HG03066 (cell line): ENCODE data around the gene TSPAN8.
"Not testable (repeated sequence)": the region's sequence is repeated elsewhere in the genome, so short reads cannot be mapped to it uniquely, and the experiment has no call there.

Source experiments
- ATAC-seq: cut with Tn5 transposase; IDR thresholded peaks from one replicate; pipeline ENCODE4 v1.9.1; 2021; ENCODE audit warnings: low read depth; ENCODE audit not compliant: unreplicated experiment

TSPAN8 gene

GRCh38 chr12:71130521-71131069 is 27.2 kb downstream of the TSPAN8 start:
- no peak for ATAC-seq

DNA sequence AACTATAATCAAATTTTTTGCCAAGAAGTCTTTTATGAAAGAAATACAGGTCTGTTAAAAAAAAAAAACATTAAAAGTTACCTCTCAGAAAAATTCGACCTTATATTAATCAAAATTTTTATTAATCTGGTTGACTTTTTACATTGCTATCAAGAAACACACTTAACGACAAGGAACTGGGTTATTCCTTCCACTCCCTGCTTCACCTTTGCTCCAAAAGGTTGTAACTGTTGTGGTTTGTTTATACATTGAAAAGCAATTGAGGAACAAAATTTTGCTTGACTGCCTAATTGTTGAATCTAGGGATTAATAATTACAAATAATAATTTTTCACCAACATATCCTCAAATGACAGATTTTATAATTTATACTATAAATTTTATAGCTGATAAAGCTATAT is 28.4 kb downstream of the TSPAN8 start:
- no peak for ATAC-seq

- ATAC-seq, result no peak
Measured at GRCh38 chr12:71128191-71128788, 29.5 kb downstream of the TSPAN8 start.

- ATAC-seq, result no peak
Measured at GRCh38 chr12:71125949-71126348, 31.9 kb downstream of the TSPAN8 start.

GRCh38 chr12:71125515-71125914 is 32.3 kb downstream of the TSPAN8 start:
- ATAC-seq, result no peak

DNA sequence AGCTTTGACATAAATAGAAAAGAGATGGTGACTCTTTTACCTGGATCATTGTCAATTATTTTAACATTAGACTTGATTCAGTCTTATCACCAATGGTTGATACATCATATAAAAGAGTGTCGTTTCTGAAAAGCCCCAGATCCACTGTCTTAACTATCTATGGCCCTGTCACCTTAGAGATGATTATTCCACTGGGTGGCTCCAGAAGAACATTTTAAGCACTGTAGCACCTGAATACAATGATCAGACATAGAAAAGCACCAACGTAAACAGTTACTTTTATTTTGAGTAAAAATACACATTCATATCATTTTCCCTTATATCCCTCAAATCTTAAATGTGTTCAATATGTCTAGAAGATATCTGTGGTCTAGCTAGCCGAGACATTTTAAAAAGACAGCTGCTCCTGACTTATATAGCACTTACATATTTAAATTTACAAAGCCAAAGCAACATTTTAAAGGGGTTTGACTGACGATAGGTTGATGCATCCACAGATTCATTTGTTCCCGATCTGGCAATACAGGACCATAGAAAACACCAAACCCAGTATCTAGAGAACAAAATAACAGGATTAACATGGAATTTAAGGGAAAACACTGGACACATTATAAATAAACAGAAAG is 32.9 kb downstream of the TSPAN8 start:
- no peak for ATAC-seq

DNA sequence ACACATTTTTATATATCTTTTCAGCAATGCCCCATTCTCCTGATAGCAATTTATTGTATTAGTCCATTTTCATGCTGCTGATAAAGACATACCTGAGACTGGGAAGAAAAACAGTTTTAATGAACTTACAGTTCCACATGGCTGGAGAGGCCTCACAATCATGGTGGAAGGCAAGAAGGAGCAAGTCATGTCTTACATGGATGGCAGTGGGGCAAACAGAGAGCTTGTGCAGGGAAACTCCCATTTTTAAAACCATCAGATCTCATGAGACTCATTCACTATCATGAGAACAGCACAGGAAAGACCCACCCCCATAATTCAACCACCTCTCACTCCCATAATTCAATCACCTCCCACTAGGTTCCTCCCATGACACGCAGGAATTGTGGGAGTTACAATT is 44.7 kb downstream of the TSPAN8 start:
- ATAC-seq, result not testable (repeated sequence)

DNA sequence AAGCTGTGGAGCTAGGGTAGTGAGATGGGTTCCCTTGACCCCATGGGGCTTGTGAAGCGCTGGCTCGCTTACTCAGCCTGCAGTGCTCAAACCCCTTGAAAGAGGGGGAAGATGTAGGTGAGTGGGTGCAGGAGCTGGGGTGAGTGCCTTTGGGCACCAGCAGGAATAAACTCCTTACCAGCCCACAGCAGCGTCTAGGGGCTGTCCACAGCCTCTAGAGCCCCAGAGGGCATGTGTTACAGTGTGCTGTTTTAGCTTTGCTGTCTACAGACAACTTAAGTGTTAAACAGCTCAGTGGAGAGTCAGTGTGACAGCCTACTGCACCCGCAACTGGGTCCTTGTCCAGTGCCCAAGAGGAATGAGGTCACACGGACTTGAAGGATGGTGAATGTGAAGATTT is 48.0 kb downstream of the TSPAN8 start:
- no peak for ATAC-seq

- no peak for ATAC-seq
Measured at GRCh38 chr12:71108355-71108754, 49.4 kb downstream of the TSPAN8 start.

GRCh38 chr12:71107936-71108335 is 49.9 kb downstream of the TSPAN8 start:
- no peak for ATAC-seq

- ATAC-seq, result no peak
Measured at GRCh38 chr12:71105956-71106355, 51.8 kb downstream of the TSPAN8 start.

GRCh38 chr12:71092290-71092689 is 65.5 kb downstream of the TSPAN8 start:
- ATAC-seq, result no peak

- ATAC-seq, result no peak
Measured at GRCh38 chr12:71090971-71091370, 66.8 kb downstream of the TSPAN8 start.

DNA sequence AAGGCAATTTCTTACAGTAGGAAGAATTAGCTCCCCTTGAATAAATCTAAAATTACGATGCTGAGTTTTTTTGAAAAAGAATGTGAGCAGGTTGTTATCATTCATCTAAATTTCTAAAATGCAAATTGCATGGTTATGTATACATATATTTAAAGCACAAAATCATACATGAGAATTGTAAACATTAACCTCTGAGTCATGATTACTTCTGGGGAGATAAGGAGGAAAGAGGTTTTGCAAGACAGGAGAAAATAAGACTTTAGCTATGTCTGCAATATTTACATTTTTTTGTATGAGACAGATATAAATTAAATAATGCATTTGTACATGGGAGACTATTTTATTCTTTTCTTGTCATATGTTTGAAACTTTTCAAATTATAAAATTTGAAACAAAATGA is 72.2 kb downstream of the TSPAN8 start:
- ATAC-seq, result no peak

DNA sequence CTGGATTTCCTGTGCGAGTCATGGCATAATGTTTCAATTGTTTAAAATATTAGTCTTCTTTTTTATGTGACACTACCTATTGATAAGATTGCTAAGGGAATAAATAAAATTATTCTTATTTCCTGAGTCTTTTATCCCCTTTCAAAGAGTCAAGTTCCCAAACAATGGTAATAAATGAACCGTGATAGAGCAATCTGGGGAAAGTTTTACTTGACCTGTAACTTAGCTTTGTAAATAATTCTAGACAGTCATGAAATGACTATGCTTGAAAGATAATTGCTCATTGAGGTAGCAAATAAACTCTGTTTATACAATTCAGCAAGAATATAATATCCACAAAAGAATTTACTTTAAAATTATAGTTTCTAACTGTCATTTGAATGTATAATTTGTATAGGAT is 82.1 kb downstream of the TSPAN8 start:
- no peak for ATAC-seq
